HCT116 (cell line): ENCODE results near the gene NEO1. TPM values are rescaled to one million over a fixed set of nuclear protein-coding genes. Genes with fewer than 3 reads are reported as not detected.

Experiments used
- ATAC-seq: fragments of 200-7000 bp; cut with Tn5 transposase; 2 replicates; pipeline ENCODE4 v1.9.1; 2020; ENCODE audit warnings: mild to moderate bottlenecking, moderate library complexity
- BruUV-seq: library from RNA; stranded (reverse); fragments of 400-500 nt; replicated peaks from 2 replicates; lab custom pipeline; 2021; lab: Mats Ljungman, UMichigan
- CTCF ChIA-PET: fragments of 300-600 bp; sonication (Branson Sonifier 250); formaldehyde crosslinking; loops from one replicate; lab custom pipeline; 2021; ENCODE audit warnings: antibody characterized with exemption; lab: Charles Lee
- POLR2A ChIA-PET: fragments of 300-600, 350-600 bp; sonication (Branson Sonifier 250); formaldehyde crosslinking; loops from one replicate; lab custom pipeline; 2021; ENCODE audit warnings: antibody characterized with exemption; lab: Charles Lee
- RAD21 ChIA-PET, 2 experiments: fragments of 300-600 bp; sonication (Branson Sonifier 250); formaldehyde crosslinking; loops; one replicate each; lab custom pipeline; 2023; ENCODE audit warnings: low total read pairs in 2 of 2; ENCODE audit not compliant: uncharacterized antibody in 2 of 2, unreplicated experiment in 2 of 2, low non-redundant PET in 1 of 2; lab: Charles Lee
- DNase-seq: peaks from one replicate; pipeline ENCODE4 v3.0.0-alpha.2; 2010; ENCODE audit warnings: low read depth, low spot score
- H2AFZ ChIP-seq: fragments of 200-600 bp; shearing (Covaris generic), sonication (generic); 2 replicates; pipeline ENCODE4 v1.6.1; 2017; ENCODE audit warnings: low read depth, mixed run types, mixed read lengths, antibody characterized with exemption, low read length; ENCODE audit not compliant: poor library complexity, severe bottlenecking
- H3K27ac ChIP-seq: 2 replicates; pipeline ENCODE4 v1.5.1; 2012; ENCODE audit warnings: low read depth, low read length
- H3K27me3 ChIP-seq: fragments of 200-600 bp; sonication (generic); 2 replicates; pipeline ENCODE4 v1.6.1; 2016; ENCODE audit warnings: mixed run types, low read length, mixed read lengths; ENCODE audit not compliant: insufficient read depth
- H3K36me3 ChIP-seq, 2 experiments: fragments of 200-500 bp in 1 of 2; fragments of 200-600 bp in 1 of 2; sonication (Bioruptor generic) in 1 of 2; sonication (generic) in 1 of 2; 2 replicates each; pipeline versions ENCODE4 v1.5.1 to v1.6.1; 2014 to 2016; ENCODE audit warnings: low read length in 2 of 2, inconsistent platforms in 1 of 2, mixed read lengths in 1 of 2, mixed run types in 1 of 2; ENCODE audit not compliant: insufficient read depth in 2 of 2, control insufficient read depth in 1 of 2
- H3K4me1 ChIP-seq, 2 experiments: fragments of 200-600 bp in 1 of 2; sonication (generic) in 1 of 2; 2 replicates each; pipeline versions ENCODE4 v1.5.1 to v1.6.1; 2012 to 2017; ENCODE audit warnings: low read length in 2 of 2, inconsistent platforms in 1 of 2, mild to moderate bottlenecking in 1 of 2, mixed read lengths in 1 of 2, mixed run types in 1 of 2, moderate library complexity in 1 of 2; ENCODE audit not compliant: insufficient read depth in 2 of 2, control insufficient read depth in 1 of 2
- H3K4me2 ChIP-seq: fragments of 200-600 bp; sonication (generic); 2 replicates; pipeline ENCODE4 v1.6.1; 2017; ENCODE audit warnings: mixed run types, low read length, mixed read lengths
- H3K4me3 ChIP-seq, 2 experiments: fragments of 200-600 bp in 1 of 2; sonication (generic) in 1 of 2; replicated peaks in 1 of 2; 2 replicates each; pipeline ENCODE4 v1.5.1; 2011 to 2016; ENCODE audit warnings: low read length in 2 of 2, control low read depth in 1 of 2, low read depth in 1 of 2, mild to moderate bottlenecking in 1 of 2, mixed read lengths in 1 of 2, mixed run types in 1 of 2
- H3K79me2 ChIP-seq: fragments of 200-600 bp; sonication (generic); 2 replicates; pipeline ENCODE4 v1.6.1; 2017; ENCODE audit warnings: mild to moderate bottlenecking, mixed run types, low read length, moderate library complexity, mixed read lengths; ENCODE audit not compliant: insufficient read depth
- H3K9ac ChIP-seq: fragments of 200-600 bp; sonication (generic); 2 replicates; pipeline ENCODE4 v1.6.1; 2016; ENCODE audit warnings: low read length, mixed read lengths
- H3K9me2 ChIP-seq: fragments of 200-600 bp; sonication (generic), shearing (Covaris generic); 2 replicates; pipeline ENCODE4 v1.6.1; 2017; ENCODE audit warnings: mixed run types, mild to moderate bottlenecking, moderate library complexity; ENCODE audit not compliant: insufficient read depth
- H3K9me3 ChIP-seq, 2 experiments: fragments of 200-500 bp in 1 of 2; fragments of 200-600 bp in 1 of 2; sonication (Bioruptor generic) in 1 of 2; sonication (generic) in 1 of 2; 2 replicates each; pipeline ENCODE4 v1.6.1; 2014 to 2017; ENCODE audit warnings: low read length in 2 of 2, mixed read lengths in 2 of 2, inconsistent platforms in 1 of 2, low read depth in 1 of 2, mild to moderate bottlenecking in 1 of 2, mixed run types in 1 of 2, moderate library complexity in 1 of 2; ENCODE audit not compliant: control insufficient read depth in 1 of 2, insufficient read depth in 1 of 2
- H4K20me1 ChIP-seq: fragments of 200-600 bp; sonication (generic), shearing (Covaris generic); 2 replicates; pipeline ENCODE4 v1.6.1; 2017; ENCODE audit warnings: mixed run types, mild to moderate bottlenecking, moderate library complexity; ENCODE audit not compliant: insufficient read depth
- CBX3 ChIP-seq: IDR thresholded peaks from 2 replicates; pipeline ENCODE4 v1.6.1; 2012; ENCODE audit warnings: low read depth
- CEBPB ChIP-seq: IDR thresholded peaks from 2 replicates; pipeline ENCODE4 v1.6.1; 2012; ENCODE audit warnings: low read depth
- EGR1 ChIP-seq: IDR thresholded peaks from 2 replicates; pipeline ENCODE4 v1.6.1; 2012; ENCODE audit warnings: low read depth
- ELF1 ChIP-seq: IDR thresholded peaks from 2 replicates; pipeline ENCODE4 v1.6.1; 2012; ENCODE audit warnings: low read depth, borderline replicate concordance
- EZH2 ChIP-seq: fragments of 200-600 bp; sonication (generic); IDR thresholded peaks from 2 replicates; pipeline ENCODE4 v1.6.1; 2017; ENCODE audit warnings: antibody characterized with exemption, mixed run types
- JUND ChIP-seq: IDR thresholded peaks from 2 replicates; pipeline ENCODE4 v1.6.1; 2012
- POLR2A ChIP-seq: IDR thresholded peaks from 2 replicates; pipeline ENCODE4 v1.7.0; 2011; ENCODE audit warnings: borderline replicate concordance; ENCODE audit not compliant: insufficient read depth, insufficient read length; ENCODE audit errors: extremely low read depth
- POLR2AphosphoS5 ChIP-seq: IDR thresholded peaks from 2 replicates; pipeline ENCODE4 v1.6.1; 2011; ENCODE audit warnings: mild to moderate bottlenecking, low read depth, low read length, moderate library complexity
- RAD21 ChIP-seq: IDR thresholded peaks from 2 replicates; pipeline ENCODE4 v1.6.1; 2012; ENCODE audit warnings: low read depth, mild to moderate bottlenecking
- SIN3A ChIP-seq: IDR thresholded peaks from 2 replicates; pipeline ENCODE4 v1.6.1; 2012; ENCODE audit warnings: low read depth
- SP1 ChIP-seq: IDR thresholded peaks from 2 replicates; pipeline ENCODE4 v1.6.1; 2012; ENCODE audit warnings: low read depth
- SRF ChIP-seq: IDR thresholded peaks from 2 replicates; pipeline ENCODE4 v1.6.1; 2012; ENCODE audit warnings: low read depth
- YY1 ChIP-seq: IDR thresholded peaks from 2 replicates; pipeline ENCODE4 v1.6.1; 2011; ENCODE audit warnings: low read length, low read depth, moderate library complexity, mild to moderate bottlenecking; ENCODE audit not compliant: insufficient replicate concordance; ENCODE audit errors: extremely low read depth
- ZBTB33 ChIP-seq: IDR thresholded peaks from 2 replicates; pipeline ENCODE4 v1.6.1; 2011; ENCODE audit warnings: mild to moderate bottlenecking, low read length, moderate library complexity; ENCODE audit not compliant: insufficient replicate concordance; ENCODE audit errors: extremely low read depth
- ZFX ChIP-seq: fragments of 450-650 bp; IDR thresholded peaks from 2 replicates; pipeline ENCODE4 v1.6.1; 2017
- ZNF274 ChIP-seq: fragments of 200-500 bp; sonication (Bioruptor generic); IDR thresholded peaks from 2 replicates; pipeline ENCODE4 v1.6.1; 2014; ENCODE audit warnings: mild to moderate bottlenecking, low read depth, low read length, inconsistent platforms
- intact Hi-C: fragments of 100-400 bp; cut with micrococcal nuclease; formaldehyde crosslinking; loops from 2 replicates; pipeline ENCODE4 v1.10.0; 2022
- total RNA-seq: library from RNA; stranded (reverse); gene quantifications from one replicate; pipeline ENCODE4 v1.2.1, GENCODE V29; 2021; ENCODE audit not compliant: unreplicated experiment

Gene NEO1
- total RNA-seq, 1 experiment from 2014 or later: 30.0 TPM

- intact Hi-C loops: no loop called here
- Histone ChIP-seq H3K9me2 (no peaks in the 10 kb centered on the region), H3K27me3 (no peaks in the 10 kb centered on the region), H3K4me3 (no peak overlapping the region), H3K9me3 (no peaks in the 10 kb centered on the region), H3K36me3 (no peaks in the 10 kb centered on the region), H2AFZ (no peak overlapping the region), H4K20me1 (no peaks in the 10 kb centered on the region), H3K4me1 (no peaks in the 10 kb centered on the region), H3K79me2 (no peaks in the 10 kb centered on the region), H3K9ac (no peak overlapping the region), H3K4me2 (no peak overlapping the region), H3K27ac (no peak overlapping the region)
- DNase-seq (no peak), ATAC-seq (no peak)
- ChIA-PET RAD21 (no interaction called here), CTCF (no interaction called here), POLR2A (no interaction called here)
- BruUV-seq: no TSS peak
- TF ChIP-seq EGR1 (no peak), JUND (no peak), EZH2 (no peak)
Observed at GRCh38 chr15:73335026-73335425, 282.8 kb downstream of the NEO1 start.

GRCh38 chr15:73335471-73335870 lies 283.2 kb downstream of the NEO1 start:
- ATAC-seq: no peak
- no peaks in the 10 kb centered on the region for H3K4me1 ChIP-seq
- no peak for TF ChIP-seq EZH2
- TF ChIP-seq SIN3A: no peak
- H2AFZ ChIP-seq: no peak overlapping the region
- H3K4me3 ChIP-seq: no peak overlapping the region
- no peaks in the 10 kb centered on the region for H3K27me3 ChIP-seq
- H3K79me2 ChIP-seq: no peaks in the 10 kb centered on the region
- BruUV-seq: no TSS peak
- DNase-seq: no peak
- no peak overlapping the region for H3K4me2 ChIP-seq
- ChIA-PET RAD21 (no interaction called here), POLR2A (no interaction called here), CTCF (no interaction called here)
- H3K27ac ChIP-seq: no peak overlapping the region
- no peaks in the 10 kb centered on the region for H3K36me3 ChIP-seq
- intact Hi-C loops: no loop called here
- H3K9ac ChIP-seq: no peak overlapping the region
- no peaks in the 10 kb centered on the region for H3K9me2 ChIP-seq
- H4K20me1 ChIP-seq: no peaks in the 10 kb centered on the region
- H3K9me3 ChIP-seq: no peaks in the 10 kb centered on the region

DNA sequence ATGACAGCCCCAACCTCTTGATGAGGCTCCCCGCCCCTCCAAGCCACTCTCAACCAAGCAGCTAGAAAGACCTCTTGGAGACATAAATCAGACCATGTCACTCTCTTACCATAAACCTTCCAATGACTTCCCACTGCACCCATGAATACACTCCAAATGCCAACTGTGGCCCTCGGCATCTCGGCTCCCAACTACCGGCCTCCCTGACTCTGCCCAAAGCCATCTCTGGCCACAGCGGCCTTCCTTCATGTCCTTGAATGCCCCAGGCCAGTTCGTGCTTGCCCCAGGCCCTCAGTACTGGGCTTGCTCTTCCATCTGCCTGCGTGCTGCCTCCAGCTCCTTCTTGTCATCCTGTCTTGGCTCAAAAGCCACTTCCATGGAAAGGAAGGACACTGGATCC lies 284.5 kb downstream of the NEO1 start:
- no peak overlapping the region for H3K9ac ChIP-seq
- BruUV-seq: no TSS peak
- CTCF ChIA-PET: no interaction called here
- DNase-seq (no peak), ATAC-seq (no peak)
- H3K79me2 ChIP-seq: no peaks in the 10 kb centered on the region
- H3K27me3 ChIP-seq: no peaks in the 10 kb centered on the region
- no peaks in the 10 kb centered on the region for H3K36me3 ChIP-seq
- intact Hi-C loops: no loop called here
- no peaks in the 10 kb centered on the region for H3K4me1 ChIP-seq
- no peak overlapping the region for H3K4me2 ChIP-seq
- no peak overlapping the region for H3K27ac ChIP-seq
- H3K9me3 ChIP-seq: no peaks in the 10 kb centered on the region
- no peak overlapping the region for H3K4me3 ChIP-seq
- H2AFZ ChIP-seq: no peak overlapping the region
- H4K20me1 ChIP-seq: no peaks in the 10 kb centered on the region
- POLR2A ChIA-PET: no interaction called here
- no peaks in the 10 kb centered on the region for H3K9me2 ChIP-seq
- RAD21 ChIA-PET: no interaction called here
- TF ChIP-seq RAD21 (no peak), SP1 (no peak), EGR1 (no peak), CBX3 (no peak), POLR2A (no peak), ZNF274 (no peak), SIN3A (no peak), SRF (no peak), CEBPB (no peak), ZBTB33 (no peak), ZFX (no peak), YY1 (no peak), POLR2AphosphoS5 (no peak), ELF1 (no peak)
